Retina (tissue), 1 donor: Measurements from ENCODE around the gene PCDH9.
"Not testable (repeated sequence)": the region's sequence is repeated elsewhere in the genome, so short reads cannot be mapped to it uniquely, and the experiment has no call there.

ENCODE experiments used
- DNase-seq: peaks from one replicate; pipeline ENCODE4 v3.0.0-alpha.2; 2016

Gene PCDH9

GRCh38 chr13:67122251-67122650 is 107.9 kb downstream of the PCDH9 start:
- no peak for DNase-seq

- no peak for DNase-seq
Measured at GRCh38 chr13:67120872-67121531, 109.1 kb downstream of the PCDH9 start.

- no peak for DNase-seq
Measured at GRCh38 chr13:67119481-67119894, 110.6 kb downstream of the PCDH9 start.

GRCh38 chr13:67118277-67118676 is 111.9 kb downstream of the PCDH9 start:
- DNase-seq = no peak

- no peak for DNase-seq
Measured at GRCh38 chr13:67117010-67117550, 113.1 kb downstream of the PCDH9 start.

GRCh38 chr13:67107979-67108378 is 122.2 kb downstream of the PCDH9 start:
- no peak for DNase-seq

GRCh38 chr13:67106502-67107057 is 123.6 kb downstream of the PCDH9 start:
- DNase-seq = no peak

GRCh38 chr13:67101730-67102467 is 128.2 kb downstream of the PCDH9 start:
- DNase-seq = no peak

- no peak for DNase-seq
Measured at GRCh38 chr13:67100730-67101129, 129.4 kb downstream of the PCDH9 start.

- DNase-seq = no peak
Measured at GRCh38 chr13:67099494-67099893, 130.6 kb downstream of the PCDH9 start.

GRCh38 chr13:67097892-67098452 is 132.2 kb downstream of the PCDH9 start:
- DNase-seq = no peak

GRCh38 chr13:67096893-67097292 is 133.2 kb downstream of the PCDH9 start:
- DNase-seq = not testable (repeated sequence)

GRCh38 chr13:67096418-67096817 is 133.7 kb downstream of the PCDH9 start:
- DNase-seq = no peak

GRCh38 chr13:67095621-67096020 is 134.5 kb downstream of the PCDH9 start:
- no peak for DNase-seq

GRCh38 chr13:67094952-67095351 is 135.2 kb downstream of the PCDH9 start:
- DNase-seq = no peak

- no peak for DNase-seq
Measured at GRCh38 chr13:67094078-67094477, 136.1 kb downstream of the PCDH9 start.

- DNase-seq = no peak
Measured at GRCh38 chr13:67091603-67092002, 138.5 kb downstream of the PCDH9 start.

- DNase-seq = no peak
Measured at GRCh38 chr13:67090856-67091255, 139.3 kb downstream of the PCDH9 start.

GRCh38 chr13:67087527-67087926 is 142.6 kb downstream of the PCDH9 start:
- no peak for DNase-seq

GRCh38 chr13:67086260-67086659 is 143.9 kb downstream of the PCDH9 start:
- no peak for DNase-seq

GRCh38 chr13:67084066-67084465 is 146.1 kb downstream of the PCDH9 start:
- no peak for DNase-seq

GRCh38 chr13:67083519-67083918 is 146.6 kb downstream of the PCDH9 start:
- DNase-seq = no peak

- no peak for DNase-seq
Measured at GRCh38 chr13:67080351-67080750, 149.8 kb downstream of the PCDH9 start.

GRCh38 chr13:67078062-67078461 is 152.1 kb downstream of the PCDH9 start:
- DNase-seq = no peak
